Measurements from ENCODE around the gene ASTN2.
A peak's percentile ranks its signal among the peaks of the same experiment; 100 is the strongest.

Gene ASTN2

DNA sequence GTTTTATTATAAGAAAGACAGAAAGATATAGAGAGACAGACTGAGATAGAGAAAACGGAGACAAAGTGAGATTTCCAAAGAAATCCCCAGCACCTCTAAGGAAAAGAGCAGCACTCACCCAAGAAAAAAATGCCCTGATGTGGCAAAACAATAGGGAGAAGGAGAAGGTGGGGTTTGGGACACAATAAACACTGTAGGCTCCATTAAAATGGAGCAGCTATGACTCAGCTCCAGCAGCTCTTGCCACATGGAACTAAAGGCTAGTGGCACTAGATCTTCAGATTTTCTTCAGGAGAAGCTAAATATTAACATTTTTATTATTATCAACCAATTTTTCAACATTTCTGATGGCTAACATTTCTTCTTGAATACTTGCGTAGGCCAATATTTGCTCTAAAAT lies 406.0 kb downstream of the ASTN2 start:
- DNase-seq = no peak

GRCh38 chr9:117008461-117008860 lies 406.4 kb downstream of the ASTN2 start:
- no peak for DNase-seq

DNA sequence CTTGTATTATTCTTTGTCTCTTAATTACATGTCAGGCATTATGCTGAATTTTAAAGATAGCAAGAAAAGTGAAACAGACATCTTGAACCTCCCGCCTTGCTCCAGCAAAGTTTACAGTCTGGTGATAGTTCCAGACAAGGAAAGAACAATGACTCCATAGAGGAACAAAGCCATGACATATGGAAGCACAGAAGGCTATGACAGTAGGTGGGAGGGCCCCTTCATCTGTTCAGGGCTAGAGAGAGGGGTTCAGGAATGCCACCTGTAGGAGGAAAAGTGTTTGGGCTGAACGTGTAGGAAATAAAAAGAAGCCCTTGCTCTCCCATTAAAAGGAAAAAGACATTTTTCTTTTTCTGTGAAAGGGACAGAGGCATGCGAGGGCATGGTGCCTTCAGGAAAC lies 412.2 kb downstream of the ASTN2 start:
- no peak for DNase-seq

- no peak for DNase-seq
Observed at GRCh38 chr9:117000834-117001233, 414.0 kb downstream of the ASTN2 start.

- DNase-seq = no peak
Observed at GRCh38 chr9:117000196-117000723, 414.6 kb downstream of the ASTN2 start.

GRCh38 chr9:116998305-116998704 lies 416.6 kb downstream of the ASTN2 start:
- DNase-seq = no peak

GRCh38 chr9:116992865-116993264 lies 422.0 kb downstream of the ASTN2 start:
- DNase-seq = no peak

DNA sequence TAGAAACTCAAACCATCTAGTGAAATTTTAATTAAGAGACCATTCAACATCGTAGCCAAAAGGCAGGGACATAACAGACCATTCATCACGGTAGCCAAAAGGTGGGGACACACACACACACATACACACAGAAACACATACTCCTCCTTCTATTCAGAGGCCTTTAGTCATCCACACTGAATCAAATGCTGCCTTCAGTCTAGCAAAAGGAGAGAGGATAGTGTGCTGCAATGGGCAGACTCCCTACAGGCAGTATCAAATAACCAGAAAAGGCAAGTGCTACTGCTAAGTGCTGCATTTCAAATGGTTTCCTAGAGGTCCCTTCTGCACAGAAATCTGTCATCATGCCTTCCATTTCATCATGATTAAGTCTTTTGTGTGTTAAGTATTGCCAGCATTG lies 423.8 kb downstream of the ASTN2 start:
- DNase-seq = no peak

GRCh38 chr9:116990592-116990991 lies 424.3 kb downstream of the ASTN2 start:
- DNase-seq = no peak

GRCh38 chr9:116987721-116988485 lies 427.0 kb downstream of the ASTN2 start:
- no peak for DNase-seq

DNA sequence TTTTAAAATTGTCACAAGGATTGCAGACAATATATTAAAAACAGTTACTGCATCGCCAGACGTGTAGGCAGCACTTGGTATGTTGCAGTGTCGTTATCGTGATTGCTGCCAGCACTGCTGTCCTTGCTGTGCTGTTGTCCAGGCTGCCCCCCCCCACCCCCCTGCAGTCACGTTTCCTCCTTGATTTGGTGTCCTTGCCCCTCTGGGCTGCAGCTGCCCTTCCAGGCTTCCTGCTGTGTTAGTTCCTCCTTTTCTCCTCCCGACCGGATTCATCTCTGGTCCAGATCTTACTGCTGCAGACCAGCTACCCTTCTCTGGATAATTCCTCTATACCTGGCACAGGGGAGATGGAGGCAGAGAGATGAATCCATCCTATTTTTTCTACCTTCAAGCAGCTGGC lies 428.8 kb downstream of the ASTN2 start:
- DNase-seq = no peak

DNA sequence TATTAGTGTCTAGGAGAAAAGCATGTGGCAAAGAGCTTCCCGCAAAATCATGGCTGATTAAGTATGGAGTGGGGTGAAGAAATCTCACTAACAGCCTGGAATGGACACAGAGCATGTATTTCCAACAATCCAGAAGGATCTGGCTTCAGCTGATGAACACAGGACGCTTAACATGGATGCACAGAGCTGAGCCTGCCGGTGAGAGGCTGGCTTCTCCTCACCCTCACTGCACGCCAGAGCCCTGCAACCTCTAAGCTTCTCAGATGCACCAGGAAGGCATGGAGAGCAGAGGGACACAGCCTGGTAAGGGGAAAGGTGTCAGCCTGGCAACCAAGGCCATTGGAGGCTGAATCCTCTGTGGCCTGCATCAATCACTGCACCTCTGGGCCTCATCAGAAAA lies 429.3 kb downstream of the ASTN2 start:
- DNase-seq = no peak

- no peak for DNase-seq
Observed at GRCh38 chr9:116984111-116984510, 430.7 kb downstream of the ASTN2 start.

DNA sequence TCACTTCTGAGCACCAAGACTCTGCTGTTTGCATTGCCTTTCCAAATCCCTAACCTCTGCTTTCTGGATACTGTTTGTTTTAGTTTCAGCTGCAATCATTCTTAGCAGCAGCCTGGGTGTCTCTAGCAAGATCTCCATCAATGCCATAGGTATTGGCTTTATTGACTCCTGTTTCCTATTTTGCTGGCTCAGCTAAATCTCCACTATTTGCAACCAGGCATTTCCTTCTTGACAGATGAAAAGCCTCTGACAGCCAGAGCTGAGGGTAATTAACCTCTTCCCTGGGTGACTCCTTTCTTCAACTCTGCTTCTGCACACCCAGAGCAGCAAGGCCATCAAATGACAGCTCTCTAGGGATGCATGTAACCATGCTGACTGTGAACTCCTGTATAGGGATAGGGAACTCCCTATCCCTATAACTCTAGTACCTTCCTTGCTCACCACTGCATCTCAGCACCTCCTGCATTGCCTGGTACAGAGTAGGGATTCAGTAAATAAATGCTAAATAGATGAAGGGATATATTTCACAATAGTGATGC lies 434.2 kb downstream of the ASTN2 start:
- DNase-seq = no peak

GRCh38 chr9:116979456-116979855 lies 435.4 kb downstream of the ASTN2 start:
- no peak for DNase-seq

DNA sequence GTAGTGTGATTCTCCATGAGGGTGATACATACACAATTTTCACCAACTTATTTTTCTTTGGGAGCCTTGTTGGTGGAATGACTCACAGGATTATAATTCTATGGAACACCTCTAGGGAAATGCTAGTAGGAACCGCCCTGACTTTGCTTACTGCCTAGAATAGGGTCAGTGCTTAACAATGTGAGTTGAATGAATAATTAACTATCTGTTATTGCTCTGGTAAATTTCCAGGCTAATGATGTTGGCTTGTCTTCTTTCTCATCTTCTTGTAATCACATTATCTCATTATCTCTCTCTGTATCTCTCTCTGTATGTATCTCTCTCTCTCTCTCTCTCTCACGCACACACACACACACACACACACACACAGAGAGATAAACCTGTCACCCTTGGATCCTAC lies 436.7 kb downstream of the ASTN2 start:
- DNase-seq = no peak

DNA sequence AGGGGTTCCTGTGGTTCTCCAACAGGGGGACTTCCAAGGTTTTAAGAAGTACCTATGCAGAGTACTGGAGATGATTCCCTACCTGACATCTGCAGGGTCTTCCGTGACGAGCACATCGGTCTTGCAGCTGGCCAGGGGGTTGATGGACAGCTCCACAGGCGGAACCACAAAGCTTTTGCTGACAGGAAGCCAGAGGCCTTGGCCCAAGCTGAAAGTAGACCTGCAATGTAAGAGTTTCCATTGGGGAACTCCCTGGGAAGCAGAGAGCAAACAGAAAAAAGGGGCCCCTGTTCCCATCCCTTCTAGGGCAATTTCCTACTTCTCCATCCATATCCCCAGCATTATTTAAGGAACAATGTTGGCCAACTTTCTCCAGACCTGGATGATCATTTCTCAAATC lies 439.7 kb downstream of the ASTN2 start:
- no peak for DNase-seq

DNA sequence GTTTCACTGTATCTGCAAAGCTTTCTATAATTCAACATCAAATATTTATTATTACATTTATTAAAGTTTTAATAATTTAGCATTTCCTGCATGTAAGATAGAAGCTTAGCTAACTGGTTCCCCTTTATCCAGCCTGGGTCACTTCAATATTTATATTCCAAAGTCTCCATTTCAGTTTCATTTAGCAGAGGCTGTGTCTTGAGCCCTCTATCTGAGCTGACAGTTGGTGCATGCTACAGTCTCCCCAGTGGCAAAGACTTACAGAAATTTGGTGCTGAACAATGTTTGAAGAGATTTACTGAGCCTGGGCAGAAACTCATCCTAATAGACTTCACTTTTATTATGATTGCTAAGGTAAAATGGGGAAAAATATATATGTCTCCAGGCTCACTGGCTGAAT lies 448.7 kb downstream of the ASTN2 start:
- no peak for DNase-seq

DNA sequence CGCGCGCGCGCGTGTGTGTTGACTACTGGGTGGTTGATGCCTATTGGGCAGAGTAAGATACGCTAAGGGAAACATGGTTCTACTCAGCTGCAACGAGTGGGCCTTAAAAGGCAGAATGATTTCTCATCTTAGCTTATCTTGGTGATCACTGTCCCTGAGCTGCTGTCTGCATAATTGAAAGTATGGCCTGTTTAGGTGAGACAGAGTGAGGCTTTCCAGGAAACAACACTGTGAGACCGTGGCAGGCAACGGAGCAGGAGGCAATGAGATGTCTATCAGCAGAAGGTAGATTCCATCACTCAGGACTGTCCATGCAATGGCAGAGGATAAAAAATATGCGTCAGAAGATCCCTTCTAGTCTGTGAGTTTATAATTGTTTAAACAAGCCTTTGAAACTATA lies 450.6 kb downstream of the ASTN2 start:
- DNase-seq = no peak

DNA sequence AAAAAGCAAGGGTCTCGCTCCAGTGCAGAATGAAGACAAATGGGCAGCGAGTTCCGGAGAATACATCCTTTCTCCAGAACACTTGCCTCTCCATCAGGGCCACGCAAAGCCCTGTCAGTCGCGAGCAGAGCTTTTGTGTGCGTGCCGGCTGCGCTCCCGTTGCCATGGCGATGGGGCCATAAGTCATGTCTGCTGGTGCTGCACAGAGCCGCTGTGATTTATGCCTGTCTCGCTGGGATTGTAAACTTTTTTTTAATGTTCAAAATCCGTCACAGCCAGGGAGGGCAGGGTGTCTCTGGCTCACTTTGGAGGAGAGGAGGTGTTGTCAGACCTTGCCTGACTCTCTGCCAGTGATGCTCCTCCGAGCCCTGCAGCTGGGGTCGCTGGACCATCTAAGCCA lies 455.0 kb downstream of the ASTN2 start:
- DNase-seq = peak in 1 of 2 experiments; percentile 6

GRCh38 chr9:116958881-116959280 lies 456.0 kb downstream of the ASTN2 start:
- DNase-seq = no peak

- DNase-seq = no peak
Observed at GRCh38 chr9:116954731-116955130, 460.1 kb downstream of the ASTN2 start.

GRCh38 chr9:116953271-116953670 lies 461.6 kb downstream of the ASTN2 start:
- no peak for DNase-seq

DNA sequence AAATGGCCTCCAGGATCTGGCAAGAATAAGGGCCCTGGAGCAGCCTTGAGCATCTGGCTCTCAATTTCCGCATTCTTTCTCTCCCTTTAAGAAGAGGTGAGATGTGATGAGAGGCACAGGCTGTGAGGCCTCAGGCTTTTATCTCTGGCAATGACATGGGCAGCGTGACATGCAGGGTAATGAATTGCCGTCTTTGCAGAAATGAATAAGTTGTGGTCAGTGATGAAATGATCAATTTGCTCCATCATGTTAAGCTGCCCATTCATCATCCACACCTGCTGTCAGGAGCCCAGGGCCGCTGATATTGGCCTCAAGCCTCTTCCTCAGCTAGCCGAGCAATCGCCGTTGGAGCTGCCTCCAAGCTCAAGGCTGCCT lies 462.4 kb downstream of the ASTN2 start:
- DNase-seq = no peak

Measured in NCI-H2081 (cell line).